Gastroesophageal sphincter (tissue), 4 donors: Measurements from ENCODE around the gene CTSZ. TPM values are rescaled to one million over a fixed set of nuclear protein-coding genes. Genes with fewer than 3 reads are reported as not detected.

ENCODE experiments used
- ATAC-seq: fragments of 150-250 bp; one replicate; pipeline ENCODE4 v1.9.1; 2016; ENCODE audit warnings: mild to moderate bottlenecking, moderate library complexity
- H3K27ac ChIP-seq, 4 donors: fragments of 200-600 bp; sonication (generic) in 3 of 4; 1 replicate in 3 of 4; 2 replicates in 1 of 4; pipeline ENCODE4 v1.5.1; 2016 to 2019
- H3K27me3 ChIP-seq: fragments of 200-600 bp; sonication (generic); one replicate; pipeline ENCODE4 v1.5.1; 2019
- H3K36me3 ChIP-seq, 2 donors: fragments of 200-600 bp; sonication (generic); one replicate each; pipeline ENCODE4 v1.5.1; 2019; ENCODE audit warnings: control low read depth in 1 of 2
- H3K4me1 ChIP-seq, 3 donors: fragments of 200-600 bp; sonication (generic); 1 replicate in 2 of 3; 2 replicates in 1 of 3; pipeline ENCODE4 v1.5.1; 2016 to 2019; ENCODE audit warnings: control low read depth in 2 of 3
- H3K4me3 ChIP-seq, 2 donors: fragments of 200-600 bp; sonication (generic); one replicate each; pipeline ENCODE4 v1.5.1; 2019; ENCODE audit warnings: mild to moderate bottlenecking in 1 of 2, moderate library complexity in 1 of 2
- H3K9me3 ChIP-seq, 3 donors: fragments of 200-600 bp; sonication (generic); one replicate each; pipeline ENCODE4 v1.5.1; 2017 to 2019; ENCODE audit warnings: control low read depth in 2 of 3
- CTCF ChIP-seq, 4 experiments: fragments of 200-600 bp in 2 of 4; fragments of 450-650 bp in 2 of 4; sonication (generic) in 1 of 4; IDR thresholded peaks; one replicate each; pipeline ENCODE4 v1.5.1; 2017 to 2019; ENCODE audit warnings: antibody characterized with exemption in 4 of 4, mild to moderate bottlenecking in 2 of 4, moderate library complexity in 2 of 4
- EP300 ChIP-seq: sonication (generic); formaldehyde crosslinking; IDR thresholded peaks from one replicate; pipeline ENCODE4 v1.6.1; 2017; ENCODE audit warnings: antibody characterized with exemption, mild to moderate bottlenecking
- POLR2A ChIP-seq, 2 donors: fragments of 450-650 bp; IDR thresholded peaks; one replicate each; pipeline ENCODE4 v1.6.1; 2017; ENCODE audit warnings: antibody characterized with exemption in 2 of 2, mild to moderate bottlenecking in 2 of 2, moderate library complexity in 1 of 2
- POLR2AphosphoS5 ChIP-seq: sonication (generic); formaldehyde crosslinking; IDR thresholded peaks from one replicate; pipeline ENCODE4 v1.6.1; 2017; ENCODE audit warnings: antibody characterized with exemption
- WGBS, 2 donors: methylation state at CpG; one replicate each; pipeline ENCODE4 v1.1.5; 2018; ENCODE audit warnings: low coverage in 1 of 2; 5-methylcytosine and 5-hydroxymethylcytosine counted together
- total RNA-seq, 4 donors: library from RNA; depleted of rRNA; stranded (reverse); fragments of >200 nt; gene quantifications; one replicate each; pipeline ENCODE4 v1.1.0, GENCODE V29; 2016

The CTSZ gene
- total RNA-seq, 4 donors from 2014 or later: 167 to 222 (median 176) TPM

- Histone ChIP-seq H3K27ac (no peak overlapping the region), H3K4me1 (peaks cover 0 to 41% (median 25%) of the 10 kb centered on the region in 3 donors), H3K27me3 (no peaks in the 10 kb centered on the region), H3K36me3 (peaks cover 0 to 77% of the 10 kb centered on the region in 2 donors), H3K9me3 (no peaks in the 10 kb centered on the region), H3K4me3 (no peak overlapping the region)
- WGBS, 2 donors: 98% methylated on average over 14 of the region's 27 CpGs; no CpG with 5 or more reads in 1 of the 2 donors
- no peak for ATAC-seq
- TF ChIP-seq CTCF (IDR thresholded peaks at IDR 0.05) (no peak), POLR2A (IDR thresholded peaks at IDR 0.05) (no peak), EP300 (no peak), POLR2AphosphoS5 (no peak)
Observed at GRCh38 chr20:59001449-59002171, 5.4 kb downstream of the CTSZ start.

- no peak for ATAC-seq
Observed at GRCh38 chr20:59001068-59001448, 6.0 kb downstream of the CTSZ start.

GRCh38 chr20:59000326-59000725 lies 6.7 kb downstream of the CTSZ start:
- TF ChIP-seq POLR2A (IDR thresholded peaks at IDR 0.05): no peak
- TF ChIP-seq POLR2AphosphoS5: no peak
- TF ChIP-seq CTCF (IDR thresholded peaks at IDR 0.05): no peak
- TF ChIP-seq EP300: no peak
- Histone ChIP-seq H3K36me3 (peaks cover 0 to 90% of the 10 kb centered on the region in 2 donors), H3K9me3 (no peaks in the 10 kb centered on the region), H3K27me3 (no peaks in the 10 kb centered on the region), H3K27ac (no peak overlapping the region), H3K4me3 (no peak overlapping the region), H3K4me1 (peaks cover 0 to 28% (median 13%) of the 10 kb centered on the region in 3 donors)
- WGBS, 2 donors: 50 to 100% methylated on average over 1 to 2 of the region's 3 CpGs
- ATAC-seq: no peak

More at GRCh38 chr20:59001068-59001448, 6.0 kb downstream of the CTSZ start:
- Histone ChIP-seq H3K4me3 (no peak overlapping the region), H3K36me3 (peaks cover 0 to 83% of the 10 kb centered on the region in 2 donors), H3K27ac (no peak overlapping the region), H3K9me3 (no peaks in the 10 kb centered on the region), H3K27me3 (no peaks in the 10 kb centered on the region), H3K4me1 (peaks cover 0 to 35% (median 20%) of the 10 kb centered on the region in 3 donors)
- TF ChIP-seq POLR2A (IDR thresholded peaks at IDR 0.05): no peak
- TF ChIP-seq EP300: no peak
- no CpG with 5 or more reads among the region's 13 CpGs for WGBS, 2 donors

- peaks cover 0 to 98% of the 10 kb centered on the region in 2 donors for H3K36me3 ChIP-seq
- no peak for TF ChIP-seq EP300
- TF ChIP-seq POLR2AphosphoS5: no peak
- 83 to 85% methylated on average over 9 to 11 of the region's 11 CpGs for WGBS, 2 donors
- no peaks in the 10 kb centered on the region for H3K27me3 ChIP-seq
- H3K4me3 ChIP-seq: no peak overlapping the region
- H3K27ac ChIP-seq: no peak overlapping the region
- ATAC-seq: no peak
- H3K4me1 ChIP-seq: peaks cover 0 to 11% (median 0%) of the 10 kb centered on the region in 3 donors
- no peaks in the 10 kb centered on the region for H3K9me3 ChIP-seq
Observed at GRCh38 chr20:58998656-58999055, 8.4 kb downstream of the CTSZ start.

- WGBS, 2 donors: 67 to 92% methylated on average over 1 to 23 of the region's 24 CpGs
- H3K9me3 ChIP-seq: no peaks in the 10 kb centered on the region
- H3K27ac ChIP-seq: no peak overlapping the region
- no peak overlapping the region for H3K4me3 ChIP-seq
- peaks cover 0 to 2% (median 0%) of the 10 kb centered on the region in 3 donors for H3K4me1 ChIP-seq
- no peaks in the 10 kb centered on the region for H3K27me3 ChIP-seq
- H3K36me3 ChIP-seq: peaks cover 0 to 100% of the 10 kb centered on the region in 2 donors
- no peak for TF ChIP-seq POLR2AphosphoS5
- ATAC-seq: no peak
Observed at GRCh38 chr20:58997141-58997770, 9.8 kb downstream of the CTSZ start.

- whole genome bisulfite sequencing, 2 donors: 80 to 82% methylated on average over 1 to 5 of the region's 12 CpGs
- H3K4me1 ChIP-seq: peaks cover 0 to 8% (median 0%) of the 10 kb centered on the region in 3 donors
Observed at GRCh38 chr20:58996226-58996611, 10.8 kb downstream of the CTSZ start.

More at GRCh38 chr20:58996226-58996611, 10.8 kb downstream of the CTSZ start:
- H3K9me3 ChIP-seq: no peaks in the 10 kb centered on the region
- ATAC-seq: no peak
- TF ChIP-seq CTCF (IDR thresholded peaks at IDR 0.05) (no peak), POLR2AphosphoS5 (no peak), POLR2A (IDR thresholded peaks at IDR 0.05) (no peak), EP300 (no peak)
- H3K36me3 ChIP-seq: peaks cover 0 to 100% of the 10 kb centered on the region in 2 donors
- H3K27ac ChIP-seq: no peak overlapping the region
- no peaks in the 10 kb centered on the region for H3K27me3 ChIP-seq
- no peak overlapping the region for H3K4me3 ChIP-seq
